HEK293T (cell line): Measurements from ENCODE around the gene COL27A1.

Source experiments
- ARNT ChIP-seq: fragments of 450-650 bp; IDR thresholded peaks from 2 replicates; pipeline ENCODE4 v1.6.1; 2017; ENCODE audit warnings: mild to moderate bottlenecking
- ELF4 ChIP-seq: fragments of 450-650 bp; IDR thresholded peaks from 2 replicates; pipeline ENCODE4 v1.6.1; 2017; ENCODE audit warnings: antibody characterized with exemption
- FOXK2 ChIP-seq: fragments of 450-650 bp; IDR thresholded peaks from 2 replicates; pipeline ENCODE4 v1.6.1; 2016; ENCODE audit warnings: mild to moderate bottlenecking
- FOXM1 ChIP-seq: fragments of 450-650 bp; IDR thresholded peaks from 2 replicates; pipeline ENCODE4 v1.6.1; 2017; ENCODE audit warnings: mild to moderate bottlenecking, borderline replicate concordance
- NFRKB ChIP-seq: fragments of 450-650 bp; IDR thresholded peaks from 2 replicates; pipeline ENCODE4 v1.6.1; 2016; ENCODE audit warnings: mild to moderate bottlenecking, moderate library complexity
- SP1 ChIP-seq: fragments of 450-650 bp; IDR thresholded peaks from 2 replicates; pipeline ENCODE4 v1.6.1; 2017
- TARDBP ChIP-seq: fragments of 450-650 bp; IDR thresholded peaks from 2 replicates; pipeline ENCODE4 v1.6.1; 2016
- TF ChIP-seq, protein P1 (sequence below): fragments of 450-650 bp; IDR thresholded peaks from 2 replicates; pipeline ENCODE4 v1.6.1; 2016

DNA sequence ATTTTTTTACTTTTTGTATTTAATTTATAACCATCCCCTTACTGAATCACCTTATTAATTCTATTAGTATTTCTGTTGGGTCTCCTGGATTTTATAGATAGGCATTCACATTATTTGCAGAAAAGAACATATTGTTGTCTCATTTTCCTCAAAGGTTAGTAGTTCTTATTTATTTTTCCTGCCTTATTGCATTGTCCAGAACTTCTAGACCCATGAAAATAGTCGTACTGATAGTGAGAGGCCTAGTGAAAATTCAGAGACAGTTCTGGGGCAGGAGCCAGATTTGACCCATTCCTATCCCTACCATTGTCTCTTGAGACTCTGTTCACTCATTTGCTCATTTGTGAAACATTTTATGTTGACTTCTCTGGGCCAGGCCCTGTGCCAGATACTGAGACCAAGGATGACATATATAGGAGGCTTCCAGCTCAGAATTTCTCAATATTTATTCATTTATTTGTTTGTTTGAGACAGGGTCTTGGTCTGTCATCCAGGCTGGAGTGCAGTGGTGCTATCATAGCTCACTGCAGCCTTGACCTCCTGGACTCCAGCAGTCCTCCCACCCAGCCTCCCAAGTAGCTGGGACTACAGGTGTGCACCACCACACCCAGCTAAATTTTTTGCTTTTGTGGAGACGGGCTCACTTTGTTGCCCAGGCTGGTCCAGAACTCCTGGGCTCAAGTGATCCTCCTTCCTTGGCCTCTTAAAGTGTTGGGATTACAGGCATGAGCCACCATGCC is 34.7 kb downstream of the COL27A1 start:
- TF ChIP-seq SP1, result no peak
- TF ChIP-seq, protein P1, sequence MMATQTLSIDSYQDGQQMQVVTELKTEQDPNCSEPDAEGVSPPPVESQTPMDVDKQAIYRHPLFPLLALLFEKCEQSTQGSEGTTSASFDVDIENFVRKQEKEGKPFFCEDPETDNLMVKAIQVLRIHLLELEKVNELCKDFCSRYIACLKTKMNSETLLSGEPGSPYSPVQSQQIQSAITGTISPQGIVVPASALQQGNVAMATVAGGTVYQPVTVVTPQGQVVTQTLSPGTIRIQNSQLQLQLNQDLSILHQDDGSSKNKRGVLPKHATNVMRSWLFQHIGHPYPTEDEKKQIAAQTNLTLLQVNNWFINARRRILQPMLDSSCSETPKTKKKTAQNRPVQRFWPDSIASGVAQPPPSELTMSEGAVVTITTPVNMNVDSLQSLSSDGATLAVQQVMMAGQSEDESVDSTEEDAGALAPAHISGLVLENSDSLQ, result no peak
- no peak for TF ChIP-seq ARNT
- no peak for TF ChIP-seq FOXK2
- no peak for TF ChIP-seq FOXM1
- TF ChIP-seq NFRKB, result no peak
- no peak for TF ChIP-seq TARDBP
- no peak for TF ChIP-seq ELF4
